Body of pancreas (tissue), 4 donors: ENCODE results near the gene RPS6KB2. TPM values are rescaled to one million over a fixed set of nuclear protein-coding genes. Genes with fewer than 3 reads are reported as not detected.
A peak's percentile ranks its signal among the peaks of the same experiment; 100 is the strongest.

Experiments
- ATAC-seq: fragments of 150-250 bp; one replicate; pipeline ENCODE4 v1.9.1; 2016
- DNase-seq, 4 donors: peaks; one replicate each; pipeline ENCODE4 v3.0.0-alpha.2; 2019
- H3K27ac ChIP-seq, 4 donors: fragments of 200-600 bp; sonication (generic); 1 replicate in 3 of 4; 2 replicates in 1 of 4; pipeline versions ENCODE4 v1.5.1 to v1.6.1; 2016 to 2019; ENCODE audit warnings: mild to moderate bottlenecking in 1 of 4, mixed read lengths in 1 of 4, moderate library complexity in 1 of 4
- H3K27me3 ChIP-seq, 2 donors: fragments of 200-600 bp; sonication (generic); one replicate each; pipeline ENCODE4 v1.6.0; 2016; ENCODE audit warnings: mild to moderate bottlenecking in 1 of 2
- H3K36me3 ChIP-seq, 2 donors: fragments of 200-600 bp; sonication (generic); replicated peaks in 1 of 2; 2 replicates each; pipeline ENCODE4 v1.5.1; 2016; ENCODE audit warnings: low read depth in 2 of 2; ENCODE audit not compliant: insufficient read depth in 1 of 2
- H3K4me1 ChIP-seq: fragments of 200-600 bp; sonication (generic); one replicate; pipeline ENCODE4 v1.6.0; 2016
- H3K4me3 ChIP-seq, 2 donors: fragments of 200-600 bp; sonication (generic); 1 replicate in 1 of 2; 2 replicates in 1 of 2; pipeline ENCODE4 v1.5.1; 2016 to 2019
- H3K9me3 ChIP-seq, 3 donors: fragments of 200-600 bp; sonication (generic); 1 replicate in 2 of 3; 2 replicates in 1 of 3; pipeline ENCODE4 v1.5.1; 2016
- POLR2A ChIP-seq, 3 donors: fragments of 450-650 bp; IDR thresholded peaks; one replicate each; pipeline ENCODE4 v1.6.1; 2016; ENCODE audit warnings: antibody characterized with exemption in 3 of 3, mild to moderate bottlenecking in 2 of 3
- WGBS, 2 donors: methylation state at CpG; one replicate each; pipeline ENCODE4 v1.1.5; 2017; 5-methylcytosine and 5-hydroxymethylcytosine counted together
- intact Hi-C: fragments of 100-400 bp; cut with DNase I; formaldehyde crosslinking; loops from one replicate; pipeline ENCODE4 v1.15.1; 2023
- small RNA-seq: library from RNA; depleted of rRNA; stranded (forward); fragments of <200 nt; gene quantifications from one replicate; pipeline ENCODE3, GENCODE V24; 2016
- total RNA-seq, 2 donors: library from RNA; depleted of rRNA; stranded (reverse); fragments of >200 nt; gene quantifications; one replicate each; pipeline ENCODE4 v1.1.0, GENCODE V29; 2016
- TF ChIP-seq, protein P1 (sequence below), 7 experiments: fragments of 450-650 bp in 4 of 7; fragments of 200-600 bp in 3 of 7; sonication (generic) in 3 of 7; IDR thresholded peaks; one replicate each; pipeline ENCODE4 v1.5.1; 2016 to 2019; ENCODE audit warnings: antibody characterized with exemption in 7 of 7

The RPS6KB2 gene
- total RNA-seq, 2 donors from 2014 or later, result 34.9 to 36.1 TPM

DNA sequence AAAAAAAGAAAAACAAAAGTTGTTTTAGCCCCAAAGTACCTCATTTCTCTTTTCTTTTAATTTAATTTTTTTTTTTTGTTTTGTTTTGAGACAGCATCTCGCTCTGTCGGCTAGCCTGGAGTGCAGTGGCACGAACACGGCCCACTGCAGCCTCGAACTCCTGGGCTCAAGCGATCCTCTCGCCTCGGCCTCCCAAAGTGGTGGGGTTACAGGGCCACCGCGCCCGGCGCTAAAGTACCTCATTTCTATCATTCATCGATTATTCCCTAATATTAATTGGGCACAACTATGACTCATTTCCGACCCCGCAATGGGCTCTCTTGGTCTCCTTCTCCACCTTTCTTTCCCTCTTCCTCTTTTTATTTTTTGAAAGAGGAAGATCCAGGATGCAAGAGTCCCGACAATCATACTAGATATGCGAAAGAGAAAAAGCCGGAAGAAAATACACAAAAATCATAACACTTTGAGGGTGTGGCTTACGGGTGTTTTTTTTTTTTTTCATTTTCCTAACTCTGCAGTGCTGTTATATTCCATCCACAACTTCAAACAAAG, 54.1 kb downstream of the RPS6KB2 start:
- Histone ChIP-seq H3K27ac (peak overlapping the region; percentile 39 to 94 (median 74)), H3K9me3 (no peaks in the 10 kb centered on the region), H3K4me1 (peaks cover 24% of the 10 kb centered on the region), H3K27me3 (no peaks in the 10 kb centered on the region), H3K36me3 (no peaks in the 10 kb centered on the region), H3K4me3 (peak overlapping the region in 1 of 2 donors; percentile 61)
- TF ChIP-seq, protein P1, sequence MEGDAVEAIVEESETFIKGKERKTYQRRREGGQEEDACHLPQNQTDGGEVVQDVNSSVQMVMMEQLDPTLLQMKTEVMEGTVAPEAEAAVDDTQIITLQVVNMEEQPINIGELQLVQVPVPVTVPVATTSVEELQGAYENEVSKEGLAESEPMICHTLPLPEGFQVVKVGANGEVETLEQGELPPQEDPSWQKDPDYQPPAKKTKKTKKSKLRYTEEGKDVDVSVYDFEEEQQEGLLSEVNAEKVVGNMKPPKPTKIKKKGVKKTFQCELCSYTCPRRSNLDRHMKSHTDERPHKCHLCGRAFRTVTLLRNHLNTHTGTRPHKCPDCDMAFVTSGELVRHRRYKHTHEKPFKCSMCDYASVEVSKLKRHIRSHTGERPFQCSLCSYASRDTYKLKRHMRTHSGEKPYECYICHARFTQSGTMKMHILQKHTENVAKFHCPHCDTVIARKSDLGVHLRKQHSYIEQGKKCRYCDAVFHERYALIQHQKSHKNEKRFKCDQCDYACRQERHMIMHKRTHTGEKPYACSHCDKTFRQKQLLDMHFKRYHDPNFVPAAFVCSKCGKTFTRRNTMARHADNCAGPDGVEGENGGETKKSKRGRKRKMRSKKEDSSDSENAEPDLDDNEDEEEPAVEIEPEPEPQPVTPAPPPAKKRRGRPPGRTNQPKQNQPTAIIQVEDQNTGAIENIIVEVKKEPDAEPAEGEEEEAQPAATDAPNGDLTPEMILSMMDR (IDR thresholded peaks at IDR 0.05), result no peak
- no peak for TF ChIP-seq POLR2A (IDR thresholded peaks at IDR 0.05)
- 35 to 36% methylated on average over 19 of the region's 19 CpGs for WGBS, 2 donors
- DNase-seq, result no peak
- peak; percentile 57 for ATAC-seq
- intact Hi-C loops, result no loop called here

DNA sequence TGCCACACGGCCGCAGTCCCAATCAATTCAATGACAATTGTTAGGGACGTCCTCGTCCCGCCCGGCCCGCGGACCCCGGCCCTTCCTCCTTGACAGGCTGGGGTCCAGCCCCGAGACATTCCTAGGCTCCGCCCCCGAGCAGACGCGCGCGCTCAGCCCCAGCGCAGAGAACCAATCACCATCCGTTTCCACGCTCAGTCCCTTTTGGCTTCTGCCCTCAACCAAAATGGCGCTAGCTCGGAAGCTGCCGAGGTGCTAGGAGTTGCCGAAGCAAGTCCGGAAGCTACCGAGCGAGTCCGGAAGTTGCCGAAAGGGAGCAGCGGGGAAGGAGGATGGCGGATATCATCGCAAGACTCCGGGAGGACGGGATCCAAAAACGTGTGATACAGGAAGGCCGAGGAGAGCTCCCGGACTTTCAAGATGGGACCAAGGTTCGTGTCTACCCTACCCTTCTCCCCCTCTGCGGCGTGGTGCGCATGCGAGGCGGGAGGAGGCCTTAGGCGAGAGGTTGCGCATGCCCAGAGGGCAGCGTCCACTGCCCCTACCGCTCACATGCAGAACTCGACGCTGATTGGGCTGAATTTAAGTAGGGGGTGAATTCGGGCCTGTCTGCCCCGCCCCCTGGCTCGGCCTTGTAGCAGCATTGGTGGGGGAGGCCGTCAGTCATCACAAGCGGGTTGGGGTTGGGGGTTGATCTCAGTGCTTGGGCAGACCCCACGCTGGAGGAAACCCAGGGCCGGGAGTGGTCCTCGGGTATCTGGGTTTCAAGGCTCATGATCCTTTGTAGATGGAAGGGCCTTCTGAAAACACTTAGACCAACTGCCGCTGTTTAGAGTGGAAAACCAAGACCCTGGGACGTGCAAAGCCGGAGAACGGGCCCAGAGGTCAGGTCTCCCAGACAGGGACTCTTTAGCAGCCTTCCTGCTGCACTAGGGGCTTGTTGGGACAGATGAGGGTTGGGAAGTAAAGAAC, 54.8 kb downstream of the RPS6KB2 start, which contains the start of gene AIP:
AIP (plus strand) TSS at position 200 of the 972 bp plus-strand sequence; CDS start at position 333, 133 bp downstream.
- peak; percentile 98 to 99 (median 98) for DNase-seq
- peak in 2 of 3 donors; percentile 63 to 72 for TF ChIP-seq POLR2A (IDR thresholded peaks at IDR 0.05)
- TF ChIP-seq, protein P1 (IDR thresholded peaks at IDR 0.05), result peak in 4 of 7 experiments; percentile 31 to 39 (median 36)
- Histone ChIP-seq H3K27me3 (no peaks in the 10 kb centered on the region), H3K27ac (peak within 1 kb of the TSS; percentile 39 to 94 (median 74)), H3K9me3 (no peaks in the 10 kb centered on the region), H3K4me1 (peaks cover 24% of the 10 kb centered on the region), H3K36me3 (no peaks in the 10 kb centered on the region), H3K4me3 (peak within 1 kb of the TSS in 1 of 2 donors; percentile 61)
- peak; percentile 99 for ATAC-seq
- 9 to 16% methylated on average over 45 to 60 of the region's 60 CpGs for WGBS, 2 donors
- intact Hi-C loops, result no loop called here

DNA sequence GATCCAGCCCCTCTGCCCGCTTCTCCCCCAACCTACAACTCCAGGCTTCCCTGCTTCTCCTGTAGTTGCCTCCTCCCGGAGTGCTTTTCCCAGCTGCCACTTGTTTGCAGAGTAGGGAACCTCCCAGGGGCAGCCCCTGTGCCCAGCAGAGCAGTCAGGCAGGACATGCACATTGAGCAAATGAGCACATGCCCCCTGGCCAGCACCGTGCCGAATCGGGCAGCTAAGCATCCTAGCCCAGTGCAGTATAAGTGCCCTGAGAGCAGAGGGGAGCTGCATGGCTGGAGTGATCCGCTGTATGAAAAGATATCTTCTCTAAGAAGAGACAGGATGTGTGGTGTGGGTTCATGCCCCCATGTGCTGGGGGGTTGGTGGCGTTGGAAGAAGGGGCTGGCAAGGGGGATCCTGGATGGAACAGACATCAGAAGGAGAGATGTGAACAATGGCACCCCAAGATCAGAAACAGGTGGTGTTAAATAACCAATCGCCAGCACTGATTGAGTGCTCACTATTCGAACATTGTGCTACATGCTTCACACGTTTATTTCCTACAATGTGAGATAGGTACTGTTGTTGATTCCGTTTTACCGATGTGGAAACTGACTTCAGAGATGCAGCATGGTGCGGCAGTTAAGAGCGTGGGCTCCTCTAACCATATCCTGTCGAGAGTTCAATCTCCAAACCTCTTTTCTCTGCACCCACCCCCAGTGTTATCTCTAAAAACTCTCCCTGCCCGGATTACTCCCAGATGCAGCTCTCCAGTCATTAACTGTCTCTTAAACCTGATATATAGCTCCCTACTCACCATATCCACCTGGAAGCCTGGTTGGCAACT, 55.8 kb downstream of the RPS6KB2 start:
- ATAC-seq, result no peak
- 84 to 89% methylated on average over 16 of the region's 16 CpGs for WGBS, 2 donors
- intact Hi-C loops, result no loop called here
- Histone ChIP-seq H3K4me1 (peaks cover 24% of the 10 kb centered on the region), H3K36me3 (no peaks in the 10 kb centered on the region), H3K9me3 (no peaks in the 10 kb centered on the region), H3K27me3 (no peaks in the 10 kb centered on the region), H3K27ac (peak overlapping the region in 1 of 4 donors; percentile 94), H3K4me3 (no peak overlapping the region)
- DNase-seq, result no peak
- TF ChIP-seq POLR2A (IDR thresholded peaks at IDR 0.05), result no peak
- TF ChIP-seq, protein P1 (IDR thresholded peaks at IDR 0.05), result no peak

DNA sequence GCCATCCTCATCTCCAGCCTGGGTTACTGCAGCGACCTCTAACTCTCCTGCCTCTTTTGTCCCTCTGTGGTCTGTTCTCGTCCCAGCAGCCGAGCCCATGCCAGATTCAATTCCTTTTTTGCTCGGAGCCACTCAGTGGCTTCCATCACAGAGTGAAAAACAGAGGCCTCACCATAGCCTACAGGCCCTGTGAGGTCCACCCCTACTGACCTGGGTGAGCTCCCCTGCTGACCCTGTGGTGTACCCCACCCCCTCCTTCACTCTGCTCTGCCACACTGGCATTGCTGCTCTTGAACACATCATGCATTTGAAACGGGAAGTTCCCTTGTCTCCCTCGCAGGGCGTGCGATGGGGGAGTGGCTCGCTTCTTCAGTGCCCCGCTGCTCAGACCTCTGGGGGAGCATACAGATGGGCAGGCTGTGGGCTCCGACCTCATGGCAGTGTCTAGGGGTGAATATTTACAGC, 56.6 kb downstream of the RPS6KB2 start:
- ATAC-seq, result no peak
- no peaks in the 10 kb centered on the region for H3K27me3 ChIP-seq
- H3K27ac ChIP-seq, result no peak overlapping the region
- intact Hi-C loops, result no loop called here
- no peaks in the 10 kb centered on the region for H3K9me3 ChIP-seq
- DNase-seq, result no peak
- H3K4me3 ChIP-seq, result no peak overlapping the region
- WGBS, 2 donors, result 73 to 81% methylated on average over 5 to 11 of the region's 11 CpGs
- H3K4me1 ChIP-seq, result peaks cover 24% of the 10 kb centered on the region
- H3K36me3 ChIP-seq, result peaks cover 0 to under 1% of the 10 kb centered on the region in 2 donors
- no peak for TF ChIP-seq POLR2A (IDR thresholded peaks at IDR 0.05)
- TF ChIP-seq, protein P1 (IDR thresholded peaks at IDR 0.05), result no peak

Small RNAs within 50 kb of the gene (small RNA-seq; reads per million reads assigned to genes)
- gene RNU6-1238P, result not detected

Other genes starting within 250 kb of the RPS6KB2 start
- gene GRK2, start 162.0 kb upstream of the RPS6KB2 start, total RNA-seq, result 10 to 100 TPM; 27.4 to 36.3 TPM
- 10 to 100 TPM; 18.2 to 39.6 TPM for gene ANKRD13D, start 139.2 kb upstream of the RPS6KB2 start, total RNA-seq
- gene SSH3, start 125.0 kb upstream of the RPS6KB2 start, total RNA-seq, result 10 to 100 TPM; 16.2 to 30.6 TPM
- 100 to 1,000 TPM in 1 of 2 donors, 10 to 100 TPM in 1; 82.1 to 103 TPM for gene POLD4, start 74.9 kb upstream of the RPS6KB2 start, total RNA-seq
- gene CLCF1, start 54.9 kb upstream of the RPS6KB2 start, total RNA-seq, result 10 to 100 TPM in 1 of 2 donors, 1 to 10 TPM in 1; 2.3 to 14.5 TPM
- 10 to 100 TPM; 22.6 to 49.4 TPM for gene RAD9A, start 36.5 kb upstream of the RPS6KB2 start, total RNA-seq
- 100 to 1,000 TPM in 1 of 2 donors, 10 to 100 TPM in 1; 81.1 to 104 TPM for gene PPP1CA, start 26.6 kb upstream of the RPS6KB2 start, total RNA-seq
- gene TBC1D10C, start 24.4 kb upstream of the RPS6KB2 start, total RNA-seq, result 1 to 10 TPM; 1.6 to 4.3 TPM
- 1 to 10 TPM; 2.1 to 2.6 TPM for gene CARNS1, start 12.8 kb upstream of the RPS6KB2 start, total RNA-seq
- 1 to 10 TPM; 6.0 to 6.9 TPM for gene PTPRCAP, start 9.2 kb downstream of the RPS6KB2 start, total RNA-seq
- gene CORO1B, start 15.0 kb downstream of the RPS6KB2 start, total RNA-seq, result 10 to 100 TPM; 53.1 to 55.3 TPM
- gene GPR152, start 24.2 kb downstream of the RPS6KB2 start, total RNA-seq, result not detected
- gene CABP4, start 26.9 kb downstream of the RPS6KB2 start, total RNA-seq, result 1 to 10 TPM in 1 of 2 donors, not detected in 1; 3.1 TPM
- 100 to 1,000 TPM in 1 of 2 donors, 10 to 100 TPM in 1; 69.5 to 118 TPM for gene TMEM134, start 40.8 kb downstream of the RPS6KB2 start, total RNA-seq
- 10 to 100 TPM; 21.4 to 39.7 TPM for gene AIP, start 54.5 kb downstream of the RPS6KB2 start, total RNA-seq
- 10 to 100 TPM in 1 of 2 donors, 1 to 10 TPM in 1; 8.6 to 24.4 TPM for gene PITPNM1, start 76.9 kb downstream of the RPS6KB2 start, total RNA-seq
- gene CDK2AP2, start 79.7 kb downstream of the RPS6KB2 start, total RNA-seq, result 10 to 100 TPM; 56.7 to 59.4 TPM
- not detected for gene CABP2, start 95.0 kb downstream of the RPS6KB2 start, total RNA-seq
- gene GSTP1, start 155.3 kb downstream of the RPS6KB2 start, total RNA-seq, result 100 to 1,000 TPM; 359 to 454 TPM
- 100 to 1,000 TPM; 209 to 264 TPM for gene NDUFV1, start 178.4 kb downstream of the RPS6KB2 start, total RNA-seq
- gene NUDT8, start 201.4 kb downstream of the RPS6KB2 start, total RNA-seq, result 10 to 100 TPM; 11.5 to 21.8 TPM
- not detected for gene TBX10, start 211.3 kb downstream of the RPS6KB2 start, total RNA-seq
- 10 to 100 TPM in 1 of 2 donors, 1 to 10 TPM in 1; 7.0 to 16.2 TPM for gene ACY3, start 222.2 kb downstream of the RPS6KB2 start, total RNA-seq
- not detected for gene ALDH3B2, start 246.1 kb downstream of the RPS6KB2 start, total RNA-seq